BE2C (cell line): ENCODE measurements around the gene KLHDC2.
"Not testable (repeated sequence)": the region's sequence is repeated elsewhere in the genome, so short reads cannot be mapped to it uniquely, and the experiment has no call there.

ENCODE experiments used
- DNase-seq: peaks from one replicate; pipeline ENCODE4 v3.0.0-alpha.2; 2020
- H3K27me3 ChIP-seq: fragments of 250-450 bp; sonication (Bioruptor Pico); 2 replicates; pipeline ENCODE4 v1.5.1; 2020; ENCODE audit warnings: mild to moderate bottlenecking
- H3K36me3 ChIP-seq: fragments of 250-450 bp; sonication (Bioruptor Pico); 2 replicates; pipeline ENCODE4 v1.5.1; 2020; ENCODE audit warnings: mild to moderate bottlenecking
- H3K4me1 ChIP-seq: fragments of 250-450 bp; sonication (Bioruptor Pico); 2 replicates; pipeline ENCODE4 v1.5.1; 2020
- H3K4me3 ChIP-seq: 2 replicates; pipeline ENCODE4 v1.5.1; 2011; ENCODE audit warnings: low read depth, low read length
- H3K9me3 ChIP-seq: fragments of 250-450 bp; sonication (Bioruptor Pico); 2 replicates; pipeline ENCODE4 v1.5.1; 2020
- TF ChIP-seq, protein P1 (sequence below): IDR thresholded peaks from 2 replicates; pipeline ENCODE4 v1.5.1; 2012; ENCODE audit warnings: mild to moderate bottlenecking, low read depth, low read length

The KLHDC2 gene

DNA sequence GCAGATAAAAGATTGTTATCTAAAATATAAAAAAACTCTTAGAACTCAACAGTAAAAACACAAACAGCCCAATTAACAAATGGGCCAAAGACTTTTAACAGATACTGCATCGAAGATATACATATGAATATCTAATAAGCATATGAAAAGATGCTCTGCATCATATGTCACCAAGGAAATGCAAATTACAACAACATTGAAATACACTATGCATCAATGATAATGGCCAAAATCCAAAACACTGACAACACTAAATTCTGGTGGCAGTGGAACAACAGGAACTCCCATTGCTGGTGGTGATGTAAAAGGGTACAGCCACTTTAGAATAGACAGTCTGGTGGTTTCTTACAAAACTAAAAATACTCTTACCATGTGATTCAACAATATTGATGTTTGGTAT lies 40.8 kb downstream of the KLHDC2 start:
- no peak for DNase-seq
- H3K9me3 ChIP-seq, result no peaks in the 10 kb centered on the region
- TF ChIP-seq, protein P1, sequence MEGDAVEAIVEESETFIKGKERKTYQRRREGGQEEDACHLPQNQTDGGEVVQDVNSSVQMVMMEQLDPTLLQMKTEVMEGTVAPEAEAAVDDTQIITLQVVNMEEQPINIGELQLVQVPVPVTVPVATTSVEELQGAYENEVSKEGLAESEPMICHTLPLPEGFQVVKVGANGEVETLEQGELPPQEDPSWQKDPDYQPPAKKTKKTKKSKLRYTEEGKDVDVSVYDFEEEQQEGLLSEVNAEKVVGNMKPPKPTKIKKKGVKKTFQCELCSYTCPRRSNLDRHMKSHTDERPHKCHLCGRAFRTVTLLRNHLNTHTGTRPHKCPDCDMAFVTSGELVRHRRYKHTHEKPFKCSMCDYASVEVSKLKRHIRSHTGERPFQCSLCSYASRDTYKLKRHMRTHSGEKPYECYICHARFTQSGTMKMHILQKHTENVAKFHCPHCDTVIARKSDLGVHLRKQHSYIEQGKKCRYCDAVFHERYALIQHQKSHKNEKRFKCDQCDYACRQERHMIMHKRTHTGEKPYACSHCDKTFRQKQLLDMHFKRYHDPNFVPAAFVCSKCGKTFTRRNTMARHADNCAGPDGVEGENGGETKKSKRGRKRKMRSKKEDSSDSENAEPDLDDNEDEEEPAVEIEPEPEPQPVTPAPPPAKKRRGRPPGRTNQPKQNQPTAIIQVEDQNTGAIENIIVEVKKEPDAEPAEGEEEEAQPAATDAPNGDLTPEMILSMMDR, result no peak
- no peaks in the 10 kb centered on the region for H3K4me1 ChIP-seq
- H3K27me3 ChIP-seq, result no peaks in the 10 kb centered on the region
- H3K4me3 ChIP-seq, result no peak overlapping the region
- H3K36me3 ChIP-seq, result peaks cover 57% of the 10 kb centered on the region

DNA sequence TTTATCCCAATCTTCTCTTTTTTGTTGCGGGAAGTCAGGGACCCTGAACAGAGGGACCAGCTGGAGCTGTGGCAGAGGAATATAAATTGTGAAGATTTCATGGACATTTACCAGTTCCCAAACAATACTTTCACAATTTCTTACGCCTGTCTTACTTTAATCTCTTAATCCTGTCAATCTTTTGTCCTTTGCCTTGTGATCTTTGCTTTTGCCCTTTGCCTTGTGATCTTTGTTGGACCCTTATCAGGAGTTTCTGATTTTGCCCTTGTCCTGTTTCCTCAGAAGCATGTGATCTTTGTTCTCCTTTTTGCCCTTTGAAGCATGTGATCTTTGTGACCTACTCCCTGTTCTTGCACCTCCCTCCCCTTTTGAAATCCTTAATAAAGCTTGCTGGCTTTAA lies 48.2 kb downstream of the KLHDC2 start:
- peaks cover 71% of the 10 kb centered on the region for H3K36me3 ChIP-seq
- not testable (repeated sequence) for H3K4me1 ChIP-seq, H3K4me3 ChIP-seq, H3K9me3 ChIP-seq, H3K27me3 ChIP-seq, DNase-seq

DNA sequence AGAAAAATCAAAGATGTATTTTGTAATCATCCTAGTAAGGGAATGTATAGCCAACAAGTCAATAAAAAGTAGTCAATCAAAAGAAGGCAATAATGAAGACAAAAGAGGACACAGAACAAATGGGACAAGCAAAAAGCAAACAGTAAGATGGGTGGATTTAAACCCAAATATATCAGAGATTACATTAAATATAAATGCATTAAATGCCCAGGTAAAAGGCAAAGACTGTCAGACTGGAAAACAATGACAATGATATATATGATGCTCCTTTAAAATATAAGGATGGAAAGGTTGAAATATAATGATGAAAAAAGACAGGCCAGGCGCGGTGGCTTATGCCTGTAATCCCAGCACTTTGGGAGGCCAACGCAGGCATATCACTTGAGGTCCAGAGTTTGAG lies 48.9 kb downstream of the KLHDC2 start:
- H3K27me3 ChIP-seq, result no peaks in the 10 kb centered on the region
- H3K4me3 ChIP-seq, result no peak overlapping the region
- no peak for DNase-seq
- no peaks in the 10 kb centered on the region for H3K4me1 ChIP-seq
- no peaks in the 10 kb centered on the region for H3K9me3 ChIP-seq
- TF ChIP-seq, protein P1, result no peak
- peaks cover 65% of the 10 kb centered on the region for H3K36me3 ChIP-seq

DNA sequence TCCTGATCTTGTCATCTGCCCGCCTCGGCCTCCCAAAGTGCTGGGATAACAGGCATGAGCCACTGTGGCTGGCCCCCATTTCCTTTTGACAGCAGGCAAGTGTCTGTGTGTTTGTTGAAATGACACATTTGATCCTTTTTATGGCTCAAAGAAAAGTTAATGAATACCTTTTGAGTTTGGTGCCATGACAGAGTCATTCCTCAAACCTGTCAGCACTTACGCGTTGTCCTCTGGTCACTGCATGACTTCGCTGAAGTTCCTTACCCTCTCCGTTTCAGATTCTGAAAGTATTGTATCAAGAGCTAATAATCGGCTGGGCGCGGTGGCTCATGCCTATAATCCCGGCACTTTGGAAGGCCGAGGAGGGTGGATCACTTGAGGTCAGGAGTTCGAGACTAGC lies 52.2 kb downstream of the KLHDC2 start:
- no peak overlapping the region for H3K4me3 ChIP-seq
- H3K4me1 ChIP-seq, result no peaks in the 10 kb centered on the region
- DNase-seq, result no peak
- TF ChIP-seq, protein P1, result no peak
- peaks cover 67% of the 10 kb centered on the region for H3K36me3 ChIP-seq
- no peaks in the 10 kb centered on the region for H3K9me3 ChIP-seq
- H3K27me3 ChIP-seq, result no peaks in the 10 kb centered on the region

DNA sequence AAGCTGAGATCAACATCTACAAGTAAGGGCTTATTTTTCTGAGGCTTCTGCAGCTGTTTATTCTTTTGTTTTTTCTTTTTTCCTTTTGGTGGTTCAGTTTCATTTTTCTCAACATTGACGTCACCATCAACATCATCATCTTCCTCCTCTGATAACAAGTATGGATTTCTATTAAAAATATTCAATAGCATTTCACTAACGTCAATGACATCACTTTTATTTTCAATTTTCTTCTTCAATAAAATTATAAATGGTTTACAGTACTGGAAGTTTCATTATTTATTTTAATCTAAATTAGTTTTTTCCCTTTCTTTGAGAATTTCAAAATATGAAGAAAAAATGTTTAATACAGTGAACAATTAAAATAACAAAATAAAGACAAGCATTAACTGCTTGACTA lies 60.7 kb downstream of the KLHDC2 start:
- H3K27me3 ChIP-seq, result no peaks in the 10 kb centered on the region
- TF ChIP-seq, protein P1, result no peak
- DNase-seq, result no peak

More for the DNA sequence above, 60.7 kb downstream of the KLHDC2 start:
- H3K36me3 ChIP-seq, result peaks cover 80% of the 10 kb centered on the region
- no peaks in the 10 kb centered on the region for H3K4me1 ChIP-seq
- H3K9me3 ChIP-seq, result no peaks in the 10 kb centered on the region
- no peak overlapping the region for H3K4me3 ChIP-seq
